ENCODE data around the gene ITIH5.

- TF ChIP-seq POLR2A (IDR thresholded peaks at IDR 0.05), result no peak
- TF ChIP-seq CTCF (IDR thresholded peaks at IDR 0.05 in 8 of 11, conservative IDR thresholded peaks at IDR 0.05 in 3 of 11), result no peak
- TF ChIP-seq POLR2AphosphoS5 (IDR thresholded peaks at IDR 0.05), result no peak
Measured at GRCh38 chr10:7566891-7567290, 99.9 kb downstream of the ITIH5 start.

Data from spleen (tissue), 7 donors.